Fibroblast of pulmonary artery (primary cell): ENCODE results near the gene IL17F.

Experiments used
- DNase-seq: peaks from one replicate; pipeline ENCODE4 v3.0.0-alpha.2; 2010; ENCODE audit warnings: low read depth
- H3K4me3 ChIP-seq: replicated peaks from 2 replicates; pipeline ENCODE4 v1.5.1; 2011; ENCODE audit warnings: low read depth, mild to moderate bottlenecking, control low read depth, low read length, moderate library complexity
- CTCF ChIP-seq: IDR thresholded peaks from 2 replicates; pipeline ENCODE4 v1.5.1; 2011; ENCODE audit warnings: mild to moderate bottlenecking, control low read depth, low read length, inconsistent platforms; ENCODE audit errors: missing control alignments

IL17F gene

GRCh38 chr6:52249078-52249477 lies 4.8 kb upstream of the IL17F start:
- no peak for TF ChIP-seq CTCF
- no peak overlapping the region for H3K4me3 ChIP-seq
- no peak for DNase-seq

- DNase-seq, result no peak
- no peak for TF ChIP-seq CTCF
- no peak overlapping the region for H3K4me3 ChIP-seq
Measured at GRCh38 chr6:52245425-52245824, 1.1 kb upstream of the IL17F start.

- no peak for TF ChIP-seq CTCF
- DNase-seq, result no peak
- H3K4me3 ChIP-seq, result no peak overlapping the region
Measured at GRCh38 chr6:52243282-52243893, 912 bp downstream of the IL17F start.

GRCh38 chr6:52241819-52242218 lies 2.5 kb downstream of the IL17F start:
- no peak for TF ChIP-seq CTCF
- DNase-seq, result no peak
- H3K4me3 ChIP-seq, result no peak overlapping the region

- peak; percentile 46 for TF ChIP-seq CTCF
- no peak overlapping the region for H3K4me3 ChIP-seq
- DNase-seq, result peak; percentile 48
Measured at GRCh38 chr6:52233975-52234823, 10.1 kb downstream of the IL17F start.

- DNase-seq, result no peak
- TF ChIP-seq CTCF, result no peak
- no peak overlapping the region for H3K4me3 ChIP-seq
Measured at GRCh38 chr6:52233005-52233404, 11.3 kb downstream of the IL17F start.
